Immature natural killer cell (primary cell): ENCODE measurements around the gene GOLGA3. TPM values are rescaled to one million over a fixed set of nuclear protein-coding genes. Genes with fewer than 3 reads are reported as not detected.
"Not testable (repeated sequence)": the region's sequence is repeated elsewhere in the genome, so short reads cannot be mapped to it uniquely, and the experiment has no call there.

ENCODE experiments used
- DNase-seq, 3 donors: peaks; one replicate each; pipeline ENCODE4 v3.0.0; 2022; ENCODE audit warnings: mixed read lengths in 1 of 3
- H3K27ac Mint-ChIP-seq, 6 donors: one replicate each; pipeline ENCODE4 v1.8.0; 2020; ENCODE audit warnings: mixed read lengths in 6 of 6, mild to moderate bottlenecking in 5 of 6, inconsistent platforms in 4 of 6, moderate library complexity in 3 of 6
- H3K27me3 Mint-ChIP-seq, 3 donors: one replicate each; pipeline ENCODE4 v1.8.0; 2020 to 2021; ENCODE audit warnings: low read depth in 3 of 3, mild to moderate bottlenecking in 3 of 3, mixed read lengths in 3 of 3, moderate library complexity in 3 of 3, inconsistent platforms in 1 of 3
- H3K36me3 Mint-ChIP-seq, 3 donors: one replicate each; pipeline ENCODE4 v1.8.0; 2020; ENCODE audit warnings: mixed read lengths in 3 of 3, inconsistent platforms in 2 of 3, mild to moderate bottlenecking in 2 of 3
- H3K4me1 Mint-ChIP-seq, 2 donors: one replicate each; pipeline ENCODE4 v1.8.0; 2020; ENCODE audit warnings: inconsistent platforms in 2 of 2, mild to moderate bottlenecking in 2 of 2, mixed read lengths in 2 of 2, moderate library complexity in 1 of 2
- H3K4me3 Mint-ChIP-seq, 5 donors: one replicate each; pipeline ENCODE4 v1.8.0; 2020; ENCODE audit warnings: mild to moderate bottlenecking in 5 of 5, mixed read lengths in 5 of 5, inconsistent platforms in 3 of 5, moderate library complexity in 3 of 5
- H3K9me3 Mint-ChIP-seq, 6 donors: one replicate each; pipeline ENCODE4 v1.8.0; 2020; ENCODE audit warnings: mild to moderate bottlenecking in 6 of 6, mixed read lengths in 6 of 6, inconsistent platforms in 4 of 6, moderate library complexity in 3 of 6
- polyA plus RNA-seq, 3 donors: library from polyadenylated mRNA; unstranded; fragments of 300-500 nt; fragmentation: Illumina TruSeq; gene quantifications; one replicate each; pipeline ENCODE4 v1.2.3, GENCODE V29; 2021

Gene GOLGA3
- polyA plus RNA-seq, 3 donors from 2014 or later: 0.69 to 21.9 (median 3.8) TPM

GRCh38 chr12:132838410-132839080 is 9.9 kb upstream of the GOLGA3 start:
- Mint-ChIP-seq H3K27me3 (peaks cover 0 to 3% (median 0%) of the 10 kb centered on the region in 3 donors), H3K27ac (peak overlapping the region in 1 of 6 donors; percentile 35), H3K4me1 (peaks cover 6 to 21% of the 10 kb centered on the region in 2 donors), H3K4me3 (no peak overlapping the region), H3K9me3 (no peaks in the 10 kb centered on the region), H3K36me3 (peaks cover 11 to 26% (median 19%) of the 10 kb centered on the region in 3 donors)
- no peak for DNase-seq

- Mint-ChIP-seq H3K27ac (no peak overlapping the region), H3K9me3 (no peaks in the 10 kb centered on the region), H3K27me3 (peaks cover 0 to 3% (median 0%) of the 10 kb centered on the region in 3 donors), H3K36me3 (peaks cover 11 to 25% (median 19%) of the 10 kb centered on the region in 3 donors), H3K4me1 (peaks cover 9 to 24% of the 10 kb centered on the region in 2 donors), H3K4me3 (no peak overlapping the region)
- DNase-seq: no peak
These were observed 9.2 kb upstream of the GOLGA3 start for GRCh38 chr12:132837693-132838409.

- DNase-seq: no peak
- Mint-ChIP-seq H3K4me1 (peaks cover 9 to 24% of the 10 kb centered on the region in 2 donors), H3K9me3 (no peaks in the 10 kb centered on the region), H3K4me3 (no peak overlapping the region), H3K36me3 (peaks cover 6 to 23% (median 15%) of the 10 kb centered on the region in 3 donors), H3K27me3 (peaks cover 0 to 3% (median 0%) of the 10 kb centered on the region in 3 donors), H3K27ac (peak overlapping the region in 3 of 6 donors; percentile 26 to 61 (median 53))
These were observed 8.2 kb upstream of the GOLGA3 start for GRCh38 chr12:132836795-132837331.

GRCh38 chr12:132836230-132836629 is 7.6 kb upstream of the GOLGA3 start:
- Mint-ChIP-seq H3K27ac (peak overlapping the region in 1 of 6 donors; percentile 53), H3K4me1 (peaks cover 9 to 24% of the 10 kb centered on the region in 2 donors), H3K36me3 (peaks cover 3 to 20% (median 11%) of the 10 kb centered on the region in 3 donors)
- not testable (repeated sequence) for DNase-seq, H3K4me3 Mint-ChIP-seq, H3K9me3 Mint-ChIP-seq, H3K27me3 Mint-ChIP-seq

- H3K27ac Mint-ChIP-seq: peak overlapping the region in 4 of 6 donors; percentile 29 to 76 (median 56)
- H3K27me3 Mint-ChIP-seq: peaks cover 0 to 6% (median 3%) of the 10 kb centered on the region in 3 donors
- H3K9me3 Mint-ChIP-seq: no peaks in the 10 kb centered on the region
- no peak overlapping the region for H3K4me3 Mint-ChIP-seq
- DNase-seq: no peak
- peaks cover 9 to 24% of the 10 kb centered on the region in 2 donors for H3K4me1 Mint-ChIP-seq
- H3K36me3 Mint-ChIP-seq: peaks cover 0 to 17% (median 11%) of the 10 kb centered on the region in 3 donors
These were observed 6.7 kb upstream of the GOLGA3 start for GRCh38 chr12:132835076-132836025.

- Mint-ChIP-seq H3K4me3 (peak overlapping the region; percentile 4 to 50 (median 29)), H3K4me1 (peaks cover 14 to 30% of the 10 kb centered on the region in 2 donors), H3K36me3 (peaks cover 0 to 9% (median 4%) of the 10 kb centered on the region in 3 donors), H3K27me3 (peaks cover 0 to 10% (median 10%) of the 10 kb centered on the region in 3 donors), H3K27ac (peak overlapping the region; percentile 30 to 86 (median 79)), H3K9me3 (no peaks in the 10 kb centered on the region)
- DNase-seq: no peak
These were observed 5.6 kb upstream of the GOLGA3 start for GRCh38 chr12:132834181-132834711.

GRCh38 chr12:132833341-132833740 is 4.7 kb upstream of the GOLGA3 start:
- Mint-ChIP-seq H3K4me1 (peaks cover 18 to 35% of the 10 kb centered on the region in 2 donors), H3K27ac (peak overlapping the region in 4 of 6 donors; percentile 49 to 86 (median 74)), H3K4me3 (peak overlapping the region in 1 of 5 donors; percentile 21), H3K27me3 (peaks cover 5 to 15% (median 14%) of the 10 kb centered on the region in 3 donors), H3K36me3 (peaks cover 0 to 4% (median 0%) of the 10 kb centered on the region in 3 donors), H3K9me3 (no peaks in the 10 kb centered on the region)
- DNase-seq: no peak

- no peak for DNase-seq
- Mint-ChIP-seq H3K9me3 (no peaks in the 10 kb centered on the region), H3K27me3 (peaks cover 11 to 25% (median 21%) of the 10 kb centered on the region in 3 donors), H3K27ac (peak overlapping the region in 2 of 6 donors; percentile 40 to 48), H3K4me1 (peaks cover 33 to 49% of the 10 kb centered on the region in 2 donors), H3K4me3 (no peak overlapping the region), H3K36me3 (peaks cover 0 to 4% (median 3%) of the 10 kb centered on the region in 3 donors)
These were observed 3.1 kb upstream of the GOLGA3 start for GRCh38 chr12:132831771-132832170.

- peaks cover 5 to 12% (median 12%) of the 10 kb centered on the region in 3 donors for H3K36me3 Mint-ChIP-seq
- peak overlapping the region; percentile 88 to 98 (median 92) for H3K27ac Mint-ChIP-seq
- H3K27me3 Mint-ChIP-seq: peaks cover 13 to 27% (median 25%) of the 10 kb centered on the region in 3 donors
- peaks cover 41 to 54% of the 10 kb centered on the region in 2 donors for H3K4me1 Mint-ChIP-seq
- DNase-seq: peak in 2 of 3 donors; percentile 17 to 20
- H3K4me3 Mint-ChIP-seq: peak overlapping the region; percentile 85 to 93 (median 88)
- H3K9me3 Mint-ChIP-seq: no peaks in the 10 kb centered on the region
These were observed 636 bp downstream of the GOLGA3 start for GRCh38 chr12:132827763-132828703.

GRCh38 chr12:132825861-132826260 is 2.8 kb downstream of the GOLGA3 start:
- Mint-ChIP-seq H3K4me1 (peaks cover 41 to 54% of the 10 kb centered on the region in 2 donors), H3K9me3 (no peaks in the 10 kb centered on the region), H3K27ac (peak overlapping the region in 2 of 6 donors; percentile 26 to 57), H3K36me3 (peaks cover 5 to 12% (median 9%) of the 10 kb centered on the region in 3 donors), H3K27me3 (peaks cover 13 to 26% (median 25%) of the 10 kb centered on the region in 3 donors), H3K4me3 (peak overlapping the region in 2 of 5 donors; percentile 47 to 85)
- DNase-seq: no peak

GRCh38 chr12:132825089-132825488 is 3.6 kb downstream of the GOLGA3 start:
- Mint-ChIP-seq H3K4me3 (no peak overlapping the region), H3K27me3 (peaks cover 13 to 24% (median 21%) of the 10 kb centered on the region in 3 donors), H3K4me1 (peaks cover 41 to 54% of the 10 kb centered on the region in 2 donors), H3K9me3 (no peaks in the 10 kb centered on the region), H3K36me3 (peaks cover 5 to 12% (median 9%) of the 10 kb centered on the region in 3 donors), H3K27ac (peak overlapping the region in 2 of 6 donors; percentile 36 to 39)
- no peak for DNase-seq

- Mint-ChIP-seq H3K27me3 (peaks cover 13 to 19% (median 16%) of the 10 kb centered on the region in 3 donors), H3K27ac (peak overlapping the region in 1 of 6 donors; percentile 34), H3K4me3 (no peak overlapping the region), H3K36me3 (peaks cover 5 to 12% (median 9%) of the 10 kb centered on the region in 3 donors), H3K4me1 (peaks cover 42 to 46% of the 10 kb centered on the region in 2 donors), H3K9me3 (no peaks in the 10 kb centered on the region)
- no peak for DNase-seq
These were observed 4.6 kb downstream of the GOLGA3 start for GRCh38 chr12:132824053-132824452.
